ENCODE measurements around the gene CCDC167. TPM values are rescaled to one million over a fixed set of nuclear protein-coding genes. Genes with fewer than 3 reads are reported as not detected.

Gene CCDC167
- total RNA-seq, result 10 to 100 TPM; 16.6 to 57.2 TPM
- 10 to 100 TPM; 50.9 to 51.2 TPM for polyA plus RNA-seq (ENCODE audit: insufficient read length in 2 of 2)
- long read RNA-seq, donor 1, transcript CCDC167-201 (4 exons, 619 nt), result major isoform, 42 of 57 reads
- long read RNA-seq, donor 1, partial matches to known transcripts, result 8 of 57 reads
- long read RNA-seq, donor 1, other reads (novel, unspliced or antisense), result 7 of 57 reads
- long read RNA-seq, donor 2, transcript CCDC167-201 (4 exons, 619 nt), result major isoform, 23 of 23 reads
- long read RNA-seq, donor 2, partial matches to known transcripts, result 0 of 23 reads
- long read RNA-seq, donor 2, other reads (novel, unspliced or antisense), result 0 of 23 reads
- long read RNA-seq, donor 3, transcript CCDC167-201 (4 exons, 619 nt), result major isoform, 28 of 34 reads
- long read RNA-seq, donor 3, partial matches to known transcripts, result 6 of 34 reads
- long read RNA-seq, donor 3, other reads (novel, unspliced or antisense), result 0 of 34 reads
- long read RNA-seq, donor 4, transcript CCDC167-201 (4 exons, 619 nt), result major isoform, 48 of 60 reads
- long read RNA-seq, donor 4, partial matches to known transcripts, result 5 of 60 reads
- long read RNA-seq, donor 4, other reads (novel, unspliced or antisense), result 7 of 60 reads

DNA sequence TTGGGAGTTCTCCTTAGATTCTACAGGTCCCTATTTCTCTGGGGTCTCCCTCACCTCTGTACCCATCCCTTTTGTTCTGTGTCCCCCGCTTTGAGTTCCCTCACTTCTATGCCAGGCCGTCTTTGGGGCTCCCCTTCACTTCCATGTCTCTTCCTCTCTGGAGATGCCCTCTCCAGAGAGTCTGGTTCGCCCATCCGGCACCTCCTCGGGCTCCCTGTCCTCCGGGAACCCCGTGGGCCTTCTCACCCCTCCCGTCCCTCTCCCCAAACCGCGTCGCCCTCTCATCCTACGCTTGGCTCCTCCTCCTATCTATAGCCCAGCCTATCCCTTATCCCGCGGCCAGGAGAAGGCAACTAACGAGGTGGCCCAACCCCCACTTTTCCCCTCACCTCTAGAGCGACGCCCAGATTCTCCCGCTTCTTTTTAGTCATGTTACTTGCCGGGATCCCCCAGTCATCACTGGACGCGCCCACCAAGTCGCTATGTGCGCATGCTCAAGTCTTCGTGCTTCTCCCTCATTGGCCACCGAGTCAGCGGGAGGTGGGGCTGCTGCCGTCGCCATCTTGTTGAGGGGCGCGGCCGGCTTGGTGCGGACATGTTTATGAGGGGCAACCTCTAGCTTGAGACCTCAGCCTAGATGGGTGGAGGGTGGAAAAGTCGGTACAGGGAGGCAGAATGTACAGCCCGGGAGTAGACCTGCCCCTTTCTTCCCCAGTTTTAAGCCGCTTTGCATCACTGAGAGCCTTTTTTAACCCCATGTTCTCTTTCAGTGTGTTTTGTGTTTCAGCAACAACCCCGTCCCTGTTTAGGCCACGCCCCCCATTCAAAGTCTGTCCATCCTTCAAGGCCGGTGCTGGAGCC is at the start of gene CCDC167:
Gene CCDC167 (minus strand): TSS at position 461 of the 861 bp plus-strand sequence. CDS start 30 bp downstream, at position 431.
- Histone ChIP-seq H3K4me1 (ENCODE audit: control insufficient read depth, insufficient read depth, low read length) (peaks cover 7% of the 10 kb centered on the region), H3K27me3 (ENCODE audit: control insufficient read depth, insufficient read depth, low read length) (no peaks in the 10 kb centered on the region), H3K9me3 (ENCODE audit: control insufficient read depth, insufficient read depth, low read length) (no peaks in the 10 kb centered on the region), H3K36me3 (ENCODE audit: control insufficient read depth, insufficient read depth, low read length) (no peaks in the 10 kb centered on the region), H3K27ac (ENCODE audit: low read depth, low read length) (no peak within 1 kb of the TSS), H3K4me3 (ENCODE audit: low read depth, low read length) (peak within 1 kb of the TSS; percentile 60)
- peak; percentile 94 to 100 (median 98) for DNase-seq (ENCODE audit: low read depth in 4 of 6, low spot score in 6 of 6)
- WGBS (ENCODE audit: insufficient coverage), result under 1% methylated on average over 35 of the region's 38 CpGs

DNA sequence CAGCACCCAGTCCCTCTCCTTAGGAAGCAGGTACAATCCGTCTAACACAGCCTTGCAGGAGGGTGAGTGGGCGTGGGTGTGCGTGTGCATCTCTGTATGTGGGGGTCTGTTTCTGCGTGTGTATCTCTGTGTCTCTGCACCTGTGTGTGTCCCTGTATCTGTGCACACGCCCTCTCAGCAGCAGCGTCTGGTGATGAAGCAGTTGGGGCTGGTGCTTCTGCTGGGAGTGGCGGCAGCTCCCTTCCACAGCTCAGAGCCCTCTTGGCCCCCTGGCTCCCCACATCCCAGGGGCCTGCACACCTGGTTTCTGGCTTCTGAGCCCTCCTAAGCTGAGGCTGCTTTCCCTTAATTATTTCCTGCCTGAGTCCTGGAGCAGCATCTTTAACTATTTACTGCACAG is 49.5 kb upstream of the CCDC167 start:
- DNase-seq (ENCODE audit: low read depth in 4 of 6, low spot score in 6 of 6), result no peak
- no peak overlapping the region for H3K27ac ChIP-seq (ENCODE audit: low read depth, low read length)
- H3K27me3 ChIP-seq (ENCODE audit: control insufficient read depth, insufficient read depth, low read length), result no peaks in the 10 kb centered on the region
- no peak overlapping the region for H3K4me3 ChIP-seq (ENCODE audit: low read depth, low read length)
- no peaks in the 10 kb centered on the region for H3K9me3 ChIP-seq (ENCODE audit: control insufficient read depth, insufficient read depth, low read length)
- no peaks in the 10 kb centered on the region for H3K36me3 ChIP-seq (ENCODE audit: control insufficient read depth, insufficient read depth, low read length)
- H3K4me1 ChIP-seq (ENCODE audit: control insufficient read depth, insufficient read depth, low read length), result peaks cover 30% of the 10 kb centered on the region
- WGBS (ENCODE audit: insufficient coverage), result 60% methylated on average over 4 of the region's 7 CpGs

DNA sequence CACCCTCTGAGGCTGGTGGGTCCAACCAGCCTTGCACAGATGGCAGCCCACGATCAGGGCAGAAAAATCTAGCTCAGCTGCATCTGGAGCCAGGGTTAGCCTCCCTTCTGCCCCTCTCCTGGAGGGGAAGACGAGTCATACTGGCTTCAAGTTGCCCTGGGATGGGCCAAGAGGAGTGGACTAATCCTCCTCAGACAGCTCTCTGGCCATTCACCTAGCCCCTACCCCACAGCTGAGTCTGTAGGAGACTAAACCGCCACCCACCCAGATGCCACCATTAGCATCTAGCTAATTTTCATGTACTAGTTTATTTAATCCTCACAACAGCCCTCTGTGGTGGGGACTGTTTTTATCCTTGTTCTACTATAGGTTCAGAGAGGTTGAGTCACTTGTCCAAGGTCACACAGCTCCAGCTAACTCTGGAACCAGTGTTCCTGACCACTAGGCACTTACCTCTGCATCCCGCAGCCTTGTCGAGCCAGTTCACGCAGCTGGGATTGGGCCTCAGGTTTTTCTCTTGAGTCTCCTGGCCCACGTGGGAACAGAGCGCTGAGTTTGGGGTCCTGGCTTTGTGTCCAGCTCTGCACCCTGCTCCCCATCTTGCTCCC is 48.5 kb upstream of the CCDC167 start:
- Histone ChIP-seq H3K4me3 (ENCODE audit: low read depth, low read length) (no peak overlapping the region), H3K36me3 (ENCODE audit: control insufficient read depth, insufficient read depth, low read length) (no peaks in the 10 kb centered on the region), H3K27ac (ENCODE audit: low read depth, low read length) (no peak overlapping the region), H3K4me1 (ENCODE audit: control insufficient read depth, insufficient read depth, low read length) (peaks cover 30% of the 10 kb centered on the region), H3K27me3 (ENCODE audit: control insufficient read depth, insufficient read depth, low read length) (no peaks in the 10 kb centered on the region), H3K9me3 (ENCODE audit: control insufficient read depth, insufficient read depth, low read length) (no peaks in the 10 kb centered on the region)
- no peak for DNase-seq (ENCODE audit: low read depth in 4 of 6, low spot score in 6 of 6)
- 83% methylated on average over 6 of the region's 8 CpGs for WGBS (ENCODE audit: insufficient coverage)

- no peak overlapping the region for H3K4me3 ChIP-seq (ENCODE audit: low read depth, low read length)
- no peaks in the 10 kb centered on the region for H3K36me3 ChIP-seq (ENCODE audit: control insufficient read depth, insufficient read depth, low read length)
- no peaks in the 10 kb centered on the region for H3K27me3 ChIP-seq (ENCODE audit: control insufficient read depth, insufficient read depth, low read length)
- 33% methylated on average over 5 of the region's 8 CpGs for WGBS (ENCODE audit: insufficient coverage)
- peak in 2 of 6 donors; percentile 79 to 81 for DNase-seq (ENCODE audit: low read depth in 4 of 6, low spot score in 6 of 6)
- H3K9me3 ChIP-seq (ENCODE audit: control insufficient read depth, insufficient read depth, low read length), result no peaks in the 10 kb centered on the region
- peaks cover 30% of the 10 kb centered on the region for H3K4me1 ChIP-seq (ENCODE audit: control insufficient read depth, insufficient read depth, low read length)
- H3K27ac ChIP-seq (ENCODE audit: low read depth, low read length), result no peak overlapping the region
Measured at GRCh38 chr6:37547564-37548061, 47.9 kb upstream of the CCDC167 start.

DNA sequence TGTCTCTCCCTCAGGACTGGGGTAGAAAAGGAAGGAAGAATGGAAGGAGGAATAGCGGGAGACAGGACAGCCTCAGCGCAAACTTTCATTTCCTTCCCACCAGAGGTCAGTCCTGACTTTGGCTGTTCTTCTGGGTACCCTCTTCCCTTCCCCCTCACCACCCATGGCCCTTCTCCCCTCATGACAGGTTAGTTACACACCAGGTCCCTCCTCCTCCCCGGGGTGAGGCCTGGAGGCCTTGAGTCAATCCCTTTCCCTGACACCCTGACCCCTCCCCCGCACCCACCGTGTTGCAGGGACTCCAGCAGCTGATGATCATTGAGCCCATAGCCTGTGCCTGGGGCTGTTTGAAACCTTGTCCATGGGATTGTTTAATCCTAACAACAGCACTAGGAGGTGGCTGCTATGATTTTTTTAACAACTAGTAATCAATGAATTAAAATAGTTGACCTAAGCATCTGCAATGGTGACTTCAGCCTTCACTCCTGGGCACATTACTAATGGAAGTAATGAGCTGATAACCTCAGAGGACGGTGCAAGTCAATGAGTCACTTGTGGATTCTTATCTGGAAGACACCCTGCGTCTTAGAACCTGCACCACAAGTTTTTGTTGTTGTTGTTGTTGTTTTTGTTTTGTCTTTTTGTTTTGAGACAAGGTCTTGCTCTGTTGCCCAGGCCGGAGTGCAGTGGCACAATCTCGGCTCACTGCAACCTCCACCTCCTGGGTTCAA is 46.6 kb upstream of the CCDC167 start:
- H3K36me3 ChIP-seq (ENCODE audit: control insufficient read depth, insufficient read depth, low read length), result no peaks in the 10 kb centered on the region
- H3K4me3 ChIP-seq (ENCODE audit: low read depth, low read length), result no peak overlapping the region
- 72% methylated on average over 5 of the region's 9 CpGs for WGBS (ENCODE audit: insufficient coverage)
- DNase-seq (ENCODE audit: low read depth in 4 of 6, low spot score in 6 of 6), result no peak
- peaks cover 21% of the 10 kb centered on the region for H3K4me1 ChIP-seq (ENCODE audit: control insufficient read depth, insufficient read depth, low read length)
- H3K27ac ChIP-seq (ENCODE audit: low read depth, low read length), result no peak overlapping the region
- H3K27me3 ChIP-seq (ENCODE audit: control insufficient read depth, insufficient read depth, low read length), result no peaks in the 10 kb centered on the region
- H3K9me3 ChIP-seq (ENCODE audit: control insufficient read depth, insufficient read depth, low read length), result no peaks in the 10 kb centered on the region

- H3K9me3 ChIP-seq (ENCODE audit: control insufficient read depth, insufficient read depth, low read length), result no peaks in the 10 kb centered on the region
- H3K27ac ChIP-seq (ENCODE audit: low read depth, low read length), result no peak overlapping the region
- 89% methylated on average over 4 of the region's 5 CpGs for WGBS (ENCODE audit: insufficient coverage)
- no peak for DNase-seq (ENCODE audit: low read depth in 4 of 6, low spot score in 6 of 6)
- H3K4me1 ChIP-seq (ENCODE audit: control insufficient read depth, insufficient read depth, low read length), result peaks cover 12% of the 10 kb centered on the region
- no peaks in the 10 kb centered on the region for H3K36me3 ChIP-seq (ENCODE audit: control insufficient read depth, insufficient read depth, low read length)
- no peaks in the 10 kb centered on the region for H3K27me3 ChIP-seq (ENCODE audit: control insufficient read depth, insufficient read depth, low read length)
- H3K4me3 ChIP-seq (ENCODE audit: low read depth, low read length), result no peak overlapping the region
Measured at GRCh38 chr6:37544530-37544929, 44.8 kb upstream of the CCDC167 start.

DNA sequence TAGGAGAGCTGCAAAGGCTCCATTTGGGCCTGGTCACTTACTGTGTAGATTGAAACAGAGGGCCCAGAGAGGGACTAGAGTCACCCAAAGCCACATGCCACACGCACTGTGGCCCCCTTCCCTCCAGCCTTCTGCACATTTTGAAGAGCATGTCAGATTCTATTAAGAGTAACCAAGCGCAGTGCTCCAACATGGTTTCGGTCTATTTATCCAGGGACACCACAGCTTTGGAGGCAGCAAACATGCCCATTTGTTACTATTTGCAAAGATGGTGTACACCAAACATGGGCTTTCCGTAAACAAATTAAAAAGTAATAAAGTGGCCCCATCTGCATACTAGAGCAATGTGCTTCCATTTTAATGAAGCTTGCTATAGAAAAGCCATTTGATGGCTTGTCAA is 43.7 kb upstream of the CCDC167 start:
- Histone ChIP-seq H3K4me1 (ENCODE audit: control insufficient read depth, insufficient read depth, low read length) (peaks cover 17% of the 10 kb centered on the region), H3K4me3 (ENCODE audit: low read depth, low read length) (no peak overlapping the region), H3K9me3 (ENCODE audit: control insufficient read depth, insufficient read depth, low read length) (no peaks in the 10 kb centered on the region), H3K27me3 (ENCODE audit: control insufficient read depth, insufficient read depth, low read length) (no peaks in the 10 kb centered on the region), H3K36me3 (ENCODE audit: control insufficient read depth, insufficient read depth, low read length) (no peaks in the 10 kb centered on the region), H3K27ac (ENCODE audit: low read depth, low read length) (no peak overlapping the region)
- 76% methylated on average over 4 of the region's 4 CpGs for WGBS (ENCODE audit: insufficient coverage)
- DNase-seq (ENCODE audit: low read depth in 4 of 6, low spot score in 6 of 6), result peak in 1 of 6 donors; percentile 80

GRCh38 chr6:37541346-37541745 is 41.7 kb upstream of the CCDC167 start:
- Histone ChIP-seq H3K27ac (ENCODE audit: low read depth, low read length) (no peak overlapping the region), H3K27me3 (ENCODE audit: control insufficient read depth, insufficient read depth, low read length) (peaks cover 16% of the 10 kb centered on the region), H3K36me3 (ENCODE audit: control insufficient read depth, insufficient read depth, low read length) (no peaks in the 10 kb centered on the region), H3K9me3 (ENCODE audit: control insufficient read depth, insufficient read depth, low read length) (no peaks in the 10 kb centered on the region), H3K4me1 (ENCODE audit: control insufficient read depth, insufficient read depth, low read length) (peaks cover 26% of the 10 kb centered on the region), H3K4me3 (ENCODE audit: low read depth, low read length) (no peak overlapping the region)
- no peak for DNase-seq (ENCODE audit: low read depth in 4 of 6, low spot score in 6 of 6)
- 93% methylated on average over 3 of the region's 4 CpGs for WGBS (ENCODE audit: insufficient coverage)
